Liver (tissue), 9 donors: Measurements from ENCODE around the gene HPCA. TPM values are rescaled to one million over a fixed set of nuclear protein-coding genes. Genes with fewer than 3 reads are reported as not detected.

Experiments used
- DNase-seq: peaks from one replicate; pipeline ENCODE4 v3.0.0-alpha.2; 2017; ENCODE audit warnings: low spot score
- H3K27ac ChIP-seq, 2 donors: one replicate each; pipeline ENCODE4 v1.7.0; 2013; ENCODE audit warnings: inconsistent platforms in 2 of 2, low read length in 2 of 2, control low read depth in 1 of 2, low read depth in 1 of 2, mild to moderate bottlenecking in 1 of 2
- H3K27me3 ChIP-seq, 4 donors: one replicate each; pipeline versions ENCODE4 v1.6.1 to v1.7.0; 2013; ENCODE audit warnings: low read length in 3 of 4, inconsistent platforms in 1 of 4, mild to moderate bottlenecking in 1 of 4, moderate library complexity in 1 of 4; ENCODE audit not compliant: control insufficient read depth in 4 of 4, insufficient read depth in 4 of 4
- H3K36me3 ChIP-seq, 4 donors: one replicate each; pipeline versions ENCODE4 v1.6.1 to v1.7.0; 2013; ENCODE audit warnings: low read length in 3 of 4, mild to moderate bottlenecking in 3 of 4, low read depth in 1 of 4, moderate library complexity in 1 of 4; ENCODE audit not compliant: control insufficient read depth in 4 of 4, insufficient read depth in 3 of 4
- H3K4me1 ChIP-seq, 4 donors: one replicate each; pipeline versions ENCODE4 v1.6.1 to v1.7.0; 2013; ENCODE audit warnings: low read length in 3 of 4, mild to moderate bottlenecking in 3 of 4, moderate library complexity in 1 of 4; ENCODE audit not compliant: control insufficient read depth in 4 of 4, insufficient read depth in 4 of 4
- H3K4me3 ChIP-seq, 3 donors: one replicate each; pipeline versions ENCODE4 v1.6.1 to v1.7.0; 2013; ENCODE audit warnings: low read length in 3 of 3, control low read depth in 1 of 3, low read depth in 1 of 3, mild to moderate bottlenecking in 1 of 3
- H3K9ac ChIP-seq, 2 donors: one replicate each; pipeline ENCODE4 v1.7.0; 2013; ENCODE audit warnings: low read length in 2 of 2, mild to moderate bottlenecking in 2 of 2, moderate library complexity in 2 of 2, control low read depth in 1 of 2, low read depth in 1 of 2
- H3K9me3 ChIP-seq, 4 donors: one replicate each; pipeline versions ENCODE4 v1.6.1 to v1.7.0; 2013; ENCODE audit warnings: low read length in 3 of 4; ENCODE audit not compliant: control insufficient read depth in 4 of 4
- EGR1 ChIP-seq, 2 donors: IDR thresholded peaks; 2 replicates each; pipeline ENCODE4 v1.6.1; 2016 to 2018; ENCODE audit warnings: antibody characterized with exemption in 2 of 2, low read depth in 2 of 2
- FOXA1 ChIP-seq: IDR thresholded peaks from 2 replicates; pipeline ENCODE4 v1.6.1; 2016; ENCODE audit warnings: antibody characterized with exemption
- GABPA ChIP-seq, 2 donors: IDR thresholded peaks in 1 of 2; conservative IDR thresholded peaks in 1 of 2; 2 replicates each; pipeline ENCODE4 v1.6.1; 2016; ENCODE audit warnings: antibody characterized with exemption in 2 of 2, mild to moderate bottlenecking in 1 of 2, moderate library complexity in 1 of 2
- HNF4G ChIP-seq: IDR thresholded peaks from 2 replicates; pipeline ENCODE4 v1.6.1; 2016; ENCODE audit warnings: antibody characterized with exemption
- JUND ChIP-seq, 2 donors: IDR thresholded peaks; 2 replicates each; pipeline ENCODE4 v1.6.1; 2016; ENCODE audit warnings: antibody characterized with exemption in 2 of 2
- MAX ChIP-seq: IDR thresholded peaks from 2 replicates; pipeline ENCODE4 v1.6.1; 2016; ENCODE audit warnings: antibody characterized with exemption
- NR2F2 ChIP-seq: IDR thresholded peaks from 2 replicates; pipeline ENCODE4 v1.6.1; 2016; ENCODE audit warnings: antibody characterized with exemption
- RAD21 ChIP-seq, 2 donors: IDR thresholded peaks; 2 replicates each; pipeline ENCODE4 v1.6.1; 2016; ENCODE audit warnings: antibody characterized with exemption in 2 of 2, mild to moderate bottlenecking in 2 of 2
- REST ChIP-seq: IDR thresholded peaks from 2 replicates; pipeline ENCODE4 v1.6.1; 2016; ENCODE audit warnings: antibody characterized with exemption, mild to moderate bottlenecking
- RXRA ChIP-seq, 2 donors: IDR thresholded peaks; 2 replicates each; pipeline ENCODE4 v1.6.1; 2017 to 2018; ENCODE audit warnings: antibody characterized with exemption in 2 of 2, mild to moderate bottlenecking in 1 of 2
- SP1 ChIP-seq: IDR thresholded peaks from 2 replicates; pipeline ENCODE4 v1.6.1; 2018; ENCODE audit warnings: antibody characterized with exemption, mild to moderate bottlenecking
- TAF1 ChIP-seq: conservative IDR thresholded peaks from 2 replicates; pipeline ENCODE4 v1.6.1; 2016; ENCODE audit warnings: antibody characterized with exemption, mild to moderate bottlenecking
- YY1 ChIP-seq: IDR thresholded peaks from 2 replicates; pipeline ENCODE4 v1.6.1; 2016; ENCODE audit warnings: antibody characterized with exemption, mild to moderate bottlenecking
- ZBTB33 ChIP-seq: IDR thresholded peaks from 2 replicates; pipeline ENCODE4 v1.6.1; 2016; ENCODE audit warnings: antibody characterized with exemption
- WGBS: extraction: QIAGEN DNeasy Blood & Tissue Kit; methylation state at CpG from one replicate; pipeline ENCODE4 v1.1.7; 2013; 5-methylcytosine and 5-hydroxymethylcytosine counted together
- polyA plus RNA-seq, 2 donors: library from polyadenylated mRNA; stranded (reverse) in 1 of 2; unstranded in 1 of 2; fragments of 200-250 nt in 1 of 2; fragments of >200 nt in 1 of 2; fragmentation: Nextera tagmentation in 1 of 2; extraction: Ambion mirVana in 1 of 2; gene quantifications; one replicate each; pipeline versions ENCODE4 v1.2.1 to v1.2.3, GENCODE V29; 2013 to 2015
- total RNA-seq, 2 donors: library from RNA; depleted of rRNA; stranded (reverse); fragments of >200 nt; gene quantifications; one replicate each; pipeline ENCODE4 v1.2.3, GENCODE V29; 2014
- TF ChIP-seq, protein P1 (sequence below): IDR thresholded peaks from 2 replicates; pipeline ENCODE4 v1.6.1; 2016; ENCODE audit warnings: antibody characterized with exemption
- TF ChIP-seq, protein P2 (sequence below): fragments of 150-350 bp; IDR thresholded peaks from 2 replicates; pipeline ENCODE4 v1.5.1; 2017; ENCODE audit warnings: improper control_type of control experiment, low read depth, low read length; ENCODE audit not compliant: missing input control
- donor health status: healthy.
- donor health status: healthy.
- donor health status: healthy.
- donor health status: healthy.
- donor health status: healthy.

The HPCA gene
- total and polyA plus RNA-seq, 4 donors, result not detected

GRCh38 chr1:32874860-32875752, 11.2 kb upstream of the HPCA start:
- H3K4me3 ChIP-seq, result no peak overlapping the region
- no peaks in the 10 kb centered on the region for H3K27me3 ChIP-seq
- peaks cover 2 to 27% (median 17%) of the 10 kb centered on the region in 4 donors for H3K4me1 ChIP-seq
- no peak overlapping the region for H3K9ac ChIP-seq
- no peak overlapping the region for H3K27ac ChIP-seq
- no peak for DNase-seq
- WGBS, result 83% methylated on average over 5 of the region's 5 CpGs
- H3K36me3 ChIP-seq, result no peaks in the 10 kb centered on the region
- no peaks in the 10 kb centered on the region for H3K9me3 ChIP-seq
- TF ChIP-seq SP1 (no peak), GABPA (IDR thresholded peaks at IDR 0.05 in 1 of 2, conservative IDR thresholded peaks at IDR 0.05 in 1 of 2) (no peak), RXRA (IDR thresholded peaks at IDR 0.05) (no peak), RAD21 (IDR thresholded peaks at IDR 0.05) (no peak), REST (no peak), NR2F2 (no peak), MAX (no peak), JUND (IDR thresholded peaks at IDR 0.05) (no peak), FOXA1 (no peak), TAF1 (no peak), EGR1 (IDR thresholded peaks at IDR 0.05; ENCODE audit: low read depth in 2 of 2) (no peak), HNF4G (no peak), ZBTB33 (no peak), YY1 (no peak)
- TF ChIP-seq, protein P1, sequence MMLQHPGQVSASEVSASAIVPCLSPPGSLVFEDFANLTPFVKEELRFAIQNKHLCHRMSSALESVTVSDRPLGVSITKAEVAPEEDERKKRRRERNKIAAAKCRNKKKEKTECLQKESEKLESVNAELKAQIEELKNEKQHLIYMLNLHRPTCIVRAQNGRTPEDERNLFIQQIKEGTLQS, result no peak
- TF ChIP-seq, protein P2, sequence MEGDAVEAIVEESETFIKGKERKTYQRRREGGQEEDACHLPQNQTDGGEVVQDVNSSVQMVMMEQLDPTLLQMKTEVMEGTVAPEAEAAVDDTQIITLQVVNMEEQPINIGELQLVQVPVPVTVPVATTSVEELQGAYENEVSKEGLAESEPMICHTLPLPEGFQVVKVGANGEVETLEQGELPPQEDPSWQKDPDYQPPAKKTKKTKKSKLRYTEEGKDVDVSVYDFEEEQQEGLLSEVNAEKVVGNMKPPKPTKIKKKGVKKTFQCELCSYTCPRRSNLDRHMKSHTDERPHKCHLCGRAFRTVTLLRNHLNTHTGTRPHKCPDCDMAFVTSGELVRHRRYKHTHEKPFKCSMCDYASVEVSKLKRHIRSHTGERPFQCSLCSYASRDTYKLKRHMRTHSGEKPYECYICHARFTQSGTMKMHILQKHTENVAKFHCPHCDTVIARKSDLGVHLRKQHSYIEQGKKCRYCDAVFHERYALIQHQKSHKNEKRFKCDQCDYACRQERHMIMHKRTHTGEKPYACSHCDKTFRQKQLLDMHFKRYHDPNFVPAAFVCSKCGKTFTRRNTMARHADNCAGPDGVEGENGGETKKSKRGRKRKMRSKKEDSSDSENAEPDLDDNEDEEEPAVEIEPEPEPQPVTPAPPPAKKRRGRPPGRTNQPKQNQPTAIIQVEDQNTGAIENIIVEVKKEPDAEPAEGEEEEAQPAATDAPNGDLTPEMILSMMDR, result no peak
